DMS114 treated with DMSO at 0.1 percent for 48 hours (cell line): ENCODE results near the gene MTRR.

Source experiments
- DNase-seq: peaks from one replicate; lab custom pipeline; 2025; ENCODE audit not compliant: unreplicated experiment; lab: John Stamatoyannopoulos, UW

Gene MTRR

GRCh38 chr5:7868773-7869473 is at the start of gene MTRR, which contains the start of gene FASTKD3:
MTRR (plus strand) TSS chr5:7869148; CDS start chr5:7870795, 1,647 bp downstream.
FASTKD3 (minus strand) TSS chr5:7869031; CDS start chr5:7868083, 948 bp downstream.
- peak; percentile 88 for DNase-seq

- DNase-seq, result no peak
Observed at GRCh38 chr5:7822449-7822848, 46.5 kb upstream of the MTRR start.

- no peak for DNase-seq
Observed at GRCh38 chr5:7823594-7823993, 45.4 kb upstream of the MTRR start.

GRCh38 chr5:7824995-7825394 is 44.0 kb upstream of the MTRR start:
- no peak for DNase-seq

- DNase-seq, result no peak
Observed at GRCh38 chr5:7825630-7826029, 43.3 kb upstream of the MTRR start.

- DNase-seq, result no peak
Observed at GRCh38 chr5:7827610-7828009, 41.3 kb upstream of the MTRR start.

GRCh38 chr5:7828269-7828668 is 40.7 kb upstream of the MTRR start:
- no peak for DNase-seq

GRCh38 chr5:7834982-7835381 is 34.0 kb upstream of the MTRR start:
- no peak for DNase-seq

- DNase-seq, result no peak
Observed at GRCh38 chr5:7837403-7837802, 31.5 kb upstream of the MTRR start.

GRCh38 chr5:7842531-7842930 is 26.4 kb upstream of the MTRR start:
- no peak for DNase-seq

GRCh38 chr5:7844901-7845300 is 24.0 kb upstream of the MTRR start:
- DNase-seq, result no peak

GRCh38 chr5:7845557-7845956 is 23.4 kb upstream of the MTRR start:
- DNase-seq, result no peak

- DNase-seq, result no peak
Observed at GRCh38 chr5:7846327-7846726, 22.6 kb upstream of the MTRR start.

GRCh38 chr5:7848296-7848695 is 20.7 kb upstream of the MTRR start:
- no peak for DNase-seq

- peak; percentile 13 for DNase-seq
Observed at GRCh38 chr5:7849681-7850394, 19.1 kb upstream of the MTRR start.

GRCh38 chr5:7850395-7851239 is 18.3 kb upstream of the MTRR start, which contains the start of gene CFAP90:
CFAP90 (minus strand) TSS chr5:7851133; CDS start chr5:7851021, 112 bp downstream.
- DNase-seq, result peak; percentile 17

GRCh38 chr5:7851240-7851592 is 17.7 kb upstream of the MTRR start:
- DNase-seq, result no peak

- no peak for DNase-seq
Observed at GRCh38 chr5:7851617-7852289, 17.2 kb upstream of the MTRR start.

- no peak for DNase-seq
Observed at GRCh38 chr5:7852542-7852941, 16.4 kb upstream of the MTRR start.

GRCh38 chr5:7852988-7853387 is 16.0 kb upstream of the MTRR start:
- no peak for DNase-seq

GRCh38 chr5:7855611-7856010 is 13.3 kb upstream of the MTRR start:
- no peak for DNase-seq
